GM19023 (cell line): Measurements from ENCODE around the gene LRRC8A.
"Not testable (repeated sequence)": the region's sequence is repeated elsewhere in the genome, so short reads cannot be mapped to it uniquely, and the experiment has no call there.

Source experiments
- ATAC-seq: cut with Tn5 transposase; IDR thresholded peaks from one replicate; pipeline ENCODE4 v1.9.1; 2021; ENCODE audit warnings: mild to moderate bottlenecking, moderate library complexity; ENCODE audit not compliant: unreplicated experiment

Gene LRRC8A

DNA sequence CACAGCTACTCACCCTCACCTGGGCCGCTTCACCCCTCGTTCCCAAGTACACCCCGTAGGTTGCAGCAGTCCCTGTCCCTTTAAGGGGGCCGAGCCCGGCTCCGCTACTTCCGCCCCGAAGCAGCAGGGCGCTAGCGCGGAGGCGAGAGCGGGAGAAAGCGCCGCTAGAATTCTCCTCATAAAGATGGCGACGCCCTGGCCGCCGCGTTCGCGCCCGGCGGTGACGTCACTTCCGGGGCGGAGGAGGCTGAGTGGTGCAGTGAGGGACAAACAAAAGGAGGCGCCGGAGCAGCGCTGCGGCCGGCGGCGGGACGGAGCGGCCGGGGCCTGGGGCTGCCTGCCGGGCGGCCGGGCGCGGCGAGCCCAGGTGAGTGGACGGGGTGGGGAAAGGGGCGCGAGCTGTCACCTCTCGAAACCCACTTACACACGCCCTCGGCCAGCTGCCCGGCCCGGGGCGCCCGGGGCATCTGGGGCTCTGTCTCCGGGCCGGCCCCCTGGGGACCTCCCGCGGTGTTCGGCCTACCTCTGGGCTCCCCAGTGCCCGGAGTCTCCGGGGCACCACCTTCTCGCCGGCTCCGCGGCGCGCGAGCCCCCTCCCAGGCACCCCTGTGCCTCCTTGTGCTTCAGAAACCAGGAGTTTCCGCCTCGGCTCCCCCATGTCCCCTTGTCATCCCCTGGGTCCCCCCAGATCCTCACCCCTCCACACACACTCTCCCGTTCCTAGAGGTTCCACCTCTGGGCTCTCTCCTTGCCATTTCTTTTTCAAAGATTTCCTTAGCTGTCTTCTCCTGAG is at the start of gene LRRC8A, which contains the start of gene KYAT1:
TSS of gene LRRC8A (plus strand) at position 250 of the 793 bp plus-strand sequence. CDS start 25,032 bp downstream, outside the sequence.
TSS of gene KYAT1 (minus strand) at position 67 of the 793 bp plus-strand sequence. CDS start 36,545 bp downstream, outside the sequence.
- ATAC-seq, result peak; percentile 85

GRCh38 chr9:128833696-128834095 is 48.2 kb upstream of the LRRC8A start:
- no peak for ATAC-seq

GRCh38 chr9:128835246-128836210 is 46.4 kb upstream of the LRRC8A start:
- no peak for ATAC-seq

- no peak for ATAC-seq
Measured at GRCh38 chr9:128836509-128837145, 45.3 kb upstream of the LRRC8A start.

- no peak for ATAC-seq
Measured at GRCh38 chr9:128838338-128838737, 43.6 kb upstream of the LRRC8A start.

GRCh38 chr9:128840524-128840923 is 41.4 kb upstream of the LRRC8A start:
- no peak for ATAC-seq

DNA sequence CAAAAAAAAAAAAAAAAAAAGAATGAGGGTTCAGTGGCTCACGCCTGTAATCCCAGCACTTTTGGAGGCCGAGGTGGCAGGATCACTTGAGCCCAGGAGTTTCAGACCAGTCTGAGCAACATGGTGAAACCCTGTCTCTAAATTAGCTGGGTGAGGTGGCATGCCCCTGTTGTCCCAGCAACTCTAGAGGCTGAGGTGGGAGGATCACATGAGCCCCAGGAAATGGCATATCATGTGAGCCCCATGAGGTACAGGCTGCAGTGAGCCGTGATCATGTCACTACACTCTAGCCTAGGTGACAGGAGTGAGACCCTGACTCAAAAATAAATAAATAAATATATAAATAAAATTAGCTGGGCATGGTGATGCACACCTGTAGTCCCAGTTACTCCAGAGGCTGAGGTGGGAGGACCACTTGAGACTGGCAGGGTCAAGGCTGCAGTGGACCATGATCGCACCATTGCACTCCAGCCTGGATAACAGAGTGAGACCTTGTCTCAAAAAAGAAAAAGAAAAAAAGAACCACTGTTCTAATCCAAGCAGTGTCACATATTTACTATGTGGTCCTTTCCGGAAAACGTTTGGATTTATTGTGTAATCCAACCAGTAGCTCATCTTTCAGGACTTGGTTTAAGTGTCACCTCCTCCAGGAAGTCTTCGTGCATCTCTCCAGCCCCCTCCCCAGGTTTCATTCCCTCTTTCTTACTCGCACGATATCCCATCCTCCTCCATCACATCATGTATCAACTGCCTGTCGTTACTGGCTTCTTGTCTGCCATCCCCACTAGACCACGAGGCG is 40.0 kb upstream of the LRRC8A start:
- no peak for ATAC-seq

- ATAC-seq, result not testable (repeated sequence)
Measured at GRCh38 chr9:128843171-128843570, 38.8 kb upstream of the LRRC8A start.

DNA sequence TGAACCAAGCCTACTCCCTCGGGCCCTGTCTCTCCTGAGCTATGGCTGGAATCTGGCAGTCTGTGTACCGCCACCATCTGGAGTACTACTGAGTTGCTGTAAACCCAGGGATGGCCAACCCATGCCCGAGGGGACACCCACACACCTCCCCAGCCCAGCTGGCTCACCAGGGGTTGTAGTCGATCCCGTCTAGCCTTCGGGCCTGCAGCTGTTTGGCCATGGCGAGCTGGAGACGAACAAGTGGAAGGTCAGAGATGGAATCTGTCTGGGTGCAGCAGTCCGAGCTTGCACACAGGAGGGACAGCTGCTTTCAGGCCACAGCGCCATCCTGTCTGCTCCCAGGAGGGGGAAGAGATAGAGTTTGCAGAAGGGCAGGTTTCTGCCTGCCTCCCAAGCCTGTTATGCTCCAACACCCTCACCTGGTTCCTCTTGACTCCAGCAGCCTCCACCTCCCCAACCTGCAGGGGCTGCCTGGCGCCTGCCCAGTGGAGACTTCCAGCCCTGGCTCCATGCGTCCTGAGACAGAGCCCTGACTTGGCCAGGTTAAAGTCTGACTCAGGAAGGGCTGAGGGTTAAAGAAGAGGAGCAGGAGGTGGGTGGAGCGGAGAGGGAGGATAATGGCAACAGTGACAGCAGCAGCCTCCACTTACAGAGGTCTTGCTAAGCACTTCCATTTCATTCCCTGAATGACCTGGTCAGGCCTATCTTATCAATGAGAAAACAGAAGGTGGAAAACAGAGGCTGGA is 36.6 kb upstream of the LRRC8A start:
- ATAC-seq, result no peak

GRCh38 chr9:128846680-128847030 is 35.3 kb upstream of the LRRC8A start:
- ATAC-seq, result no peak

DNA sequence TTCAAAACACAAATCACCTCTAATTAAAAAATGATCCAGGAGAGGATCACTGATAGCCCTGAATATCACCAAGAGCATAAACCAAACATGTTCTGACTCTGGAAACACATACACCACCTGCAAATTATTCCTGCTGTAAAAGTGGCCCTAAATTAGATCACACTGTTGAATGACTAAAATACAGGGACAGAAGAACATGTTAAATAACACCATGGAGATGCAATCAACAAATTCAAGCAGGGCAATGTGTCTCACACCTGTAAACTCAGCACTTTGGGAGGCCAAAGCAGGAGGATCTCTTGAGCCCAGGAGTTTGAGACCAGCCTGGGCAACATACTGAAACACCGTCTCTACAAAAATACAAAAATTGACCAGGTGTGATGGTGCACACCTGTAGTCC is 34.1 kb upstream of the LRRC8A start:
- no peak for ATAC-seq

DNA sequence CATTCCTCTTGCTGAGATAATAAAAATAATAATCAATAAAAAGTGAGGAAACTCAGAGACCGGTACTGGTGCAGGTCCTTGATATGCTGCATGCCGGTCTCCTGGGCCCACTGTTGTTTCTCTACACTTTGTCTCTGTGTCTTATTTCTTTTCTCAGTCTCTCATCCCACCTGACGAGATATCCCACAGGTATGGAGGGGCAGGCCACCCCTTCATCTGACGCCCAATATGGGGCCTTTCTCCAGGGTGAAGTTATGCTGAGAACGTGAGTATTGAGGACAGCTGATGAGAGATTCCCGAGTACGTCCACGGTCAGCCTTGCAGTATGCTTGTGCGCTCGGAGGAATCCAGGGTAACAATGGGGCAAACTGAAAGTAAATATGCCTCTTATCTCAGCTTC is 30.9 kb upstream of the LRRC8A start:
- ATAC-seq, result not testable (repeated sequence)

DNA sequence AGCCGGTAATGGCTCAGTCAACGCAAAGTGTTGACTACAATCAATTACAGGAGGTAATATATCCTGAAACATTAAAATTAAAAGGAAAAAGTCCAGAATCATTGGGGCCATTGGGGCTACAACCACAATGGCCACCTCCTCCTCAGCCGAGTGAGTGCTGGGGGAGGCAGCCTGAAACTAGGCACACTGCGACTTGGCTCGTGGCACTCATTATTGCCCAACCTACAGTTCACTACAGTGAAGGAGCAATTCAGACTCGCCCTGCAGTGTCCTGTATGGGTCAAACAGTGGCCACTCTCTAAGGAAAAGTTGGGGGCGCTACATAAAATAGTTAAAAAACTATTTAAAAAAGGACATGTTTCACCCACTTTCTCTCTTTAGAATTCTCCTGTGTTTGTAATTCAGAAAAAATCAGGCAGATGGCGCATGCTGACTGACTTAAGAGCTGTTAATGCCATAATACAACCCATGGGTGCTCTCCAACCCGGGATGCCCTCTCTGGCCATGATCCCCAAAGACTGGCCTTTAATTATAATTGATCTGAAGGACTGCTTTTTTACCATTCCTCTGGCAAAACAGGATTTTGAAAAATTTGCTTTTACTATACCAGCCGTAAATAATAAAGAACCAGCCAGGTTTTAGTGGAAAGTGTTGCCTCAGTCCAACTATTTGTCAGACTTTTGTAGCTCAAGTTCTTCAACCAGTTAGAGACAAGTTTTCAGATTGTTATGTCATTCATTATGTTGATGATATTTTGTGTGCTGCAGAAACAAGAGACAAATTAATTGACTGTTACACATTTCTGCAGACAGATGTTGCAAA is 29.9 kb upstream of the LRRC8A start:
- not testable (repeated sequence) for ATAC-seq

- ATAC-seq, result not testable (repeated sequence)
Measured at GRCh38 chr9:128852646-128853045, 29.3 kb upstream of the LRRC8A start.

GRCh38 chr9:128854454-128854853 is 27.5 kb upstream of the LRRC8A start:
- not testable (repeated sequence) for ATAC-seq

DNA sequence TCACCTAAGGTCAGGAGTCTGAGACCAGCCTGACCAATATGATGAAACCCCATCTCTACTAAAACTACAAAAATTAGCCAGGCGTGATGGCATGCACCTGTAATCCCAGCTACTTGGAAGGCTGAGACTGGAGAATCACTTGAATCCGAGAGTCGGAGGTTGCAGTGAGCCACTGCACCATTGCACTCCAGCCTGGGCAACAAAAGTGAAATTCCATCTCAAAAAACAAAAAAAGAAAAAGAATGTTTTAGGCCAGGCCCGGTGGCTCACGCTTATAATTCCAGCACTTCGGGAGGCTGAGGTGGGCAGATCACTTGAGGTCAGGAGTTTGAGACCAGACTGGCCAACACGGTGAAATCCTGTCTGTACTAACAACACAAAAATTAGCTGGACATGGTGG is 23.5 kb upstream of the LRRC8A start:
- not testable (repeated sequence) for ATAC-seq

GRCh38 chr9:128860937-128861336 is 21.0 kb upstream of the LRRC8A start:
- ATAC-seq, result no peak

DNA sequence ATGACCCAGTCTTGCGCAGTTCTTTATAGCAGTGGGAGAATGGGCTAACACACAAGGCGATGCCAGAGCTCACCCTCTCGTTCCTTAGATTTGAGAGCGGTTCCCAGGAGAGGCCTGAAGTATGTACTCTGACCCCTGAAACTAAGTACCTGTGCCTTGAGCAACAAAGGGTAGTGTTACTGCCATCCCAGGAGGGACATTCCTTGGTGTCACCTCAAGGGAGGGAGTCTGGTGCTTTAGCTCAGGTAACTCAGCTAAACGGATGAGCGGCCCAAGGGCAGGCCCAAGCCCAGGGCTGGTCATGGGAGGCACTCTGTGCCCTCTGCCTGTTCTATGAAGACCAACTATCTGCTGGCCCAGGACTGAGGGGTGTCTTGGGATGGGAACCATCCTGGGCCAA is 20.4 kb upstream of the LRRC8A start:
- ATAC-seq, result no peak

DNA sequence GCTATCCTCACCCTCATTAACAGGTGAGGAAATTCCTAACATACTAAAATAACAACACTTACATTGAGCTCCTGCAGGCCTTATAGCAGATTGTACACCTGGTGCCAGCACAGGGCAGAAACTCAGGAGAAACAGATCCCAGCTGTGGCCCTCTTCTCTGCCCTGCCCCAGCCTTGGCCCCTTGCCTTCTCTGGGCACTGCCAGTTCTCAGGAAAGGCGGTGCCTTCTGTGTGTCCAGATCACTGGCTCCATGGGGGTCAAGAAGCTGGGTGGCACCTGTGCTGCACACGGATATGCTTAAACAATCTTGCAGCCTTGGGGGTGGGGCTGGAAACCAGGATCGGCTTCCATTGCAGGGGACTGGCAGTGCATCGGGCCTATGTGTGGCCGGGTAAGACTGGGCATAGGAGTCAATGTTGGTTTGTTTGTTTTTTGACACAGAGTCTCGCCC is 19.5 kb upstream of the LRRC8A start:
- ATAC-seq, result no peak
